HCT116 (cell line): Measurements from ENCODE around the gene RPE65.

Experiments used
- CEBPB ChIP-seq: IDR thresholded peaks from 2 replicates; pipeline ENCODE4 v1.6.1; 2012; ENCODE audit warnings: low read depth
- CTCF ChIP-seq, 3 experiments: fragments of 200-600 bp in 1 of 3; sonication (generic) in 1 of 3; IDR thresholded peaks in 2 of 3; conservative IDR thresholded peaks in 1 of 3; 2 replicates each; pipeline ENCODE4 v1.5.1; 2012 to 2017; ENCODE audit warnings: low read depth in 2 of 3, low read length in 2 of 3, antibody characterized with exemption in 1 of 3, borderline replicate concordance in 1 of 3, control low read depth in 1 of 3, mild to moderate bottlenecking in 1 of 3, mixed read lengths in 1 of 3, mixed run types in 1 of 3, moderate library complexity in 1 of 3; ENCODE audit not compliant: insufficient read depth in 1 of 3
- EZH2 ChIP-seq: fragments of 200-600 bp; sonication (generic); IDR thresholded peaks from 2 replicates; pipeline ENCODE4 v1.6.1; 2017; ENCODE audit warnings: antibody characterized with exemption, mixed run types
- EZH2phosphoT487 ChIP-seq: fragments of 200-600 bp; IDR thresholded peaks from 2 replicates; pipeline ENCODE4 v1.6.1; 2018; ENCODE audit warnings: antibody characterized with exemption, borderline replicate concordance
- JUND ChIP-seq: IDR thresholded peaks from 2 replicates; pipeline ENCODE4 v1.6.1; 2012
- POLR2A ChIP-seq: IDR thresholded peaks from 2 replicates; pipeline ENCODE4 v1.7.0; 2011; ENCODE audit warnings: borderline replicate concordance; ENCODE audit not compliant: insufficient read depth, insufficient read length; ENCODE audit errors: extremely low read depth
- POLR2AphosphoS5 ChIP-seq: IDR thresholded peaks from 2 replicates; pipeline ENCODE4 v1.6.1; 2011; ENCODE audit warnings: mild to moderate bottlenecking, low read depth, low read length, moderate library complexity
- RAD21 ChIP-seq: IDR thresholded peaks from 2 replicates; pipeline ENCODE4 v1.6.1; 2012; ENCODE audit warnings: low read depth, mild to moderate bottlenecking
- REST ChIP-seq: IDR thresholded peaks from 2 replicates; pipeline ENCODE4 v1.6.1; 2012; ENCODE audit warnings: low read depth
- SP1 ChIP-seq: IDR thresholded peaks from 2 replicates; pipeline ENCODE4 v1.6.1; 2012; ENCODE audit warnings: low read depth
- YY1 ChIP-seq: IDR thresholded peaks from 2 replicates; pipeline ENCODE4 v1.6.1; 2011; ENCODE audit warnings: low read length, low read depth, moderate library complexity, mild to moderate bottlenecking; ENCODE audit not compliant: insufficient replicate concordance; ENCODE audit errors: extremely low read depth

- no peak for TF ChIP-seq CTCF (IDR thresholded peaks at IDR 0.05 in 2 of 3, conservative IDR thresholded peaks at IDR 0.05 in 1 of 3; ENCODE audit: borderline replicate concordance in 1 of 3, insufficient read depth in 1 of 3, low read depth in 2 of 3, low read length in 2 of 3)
- no peak for TF ChIP-seq EZH2phosphoT487
- TF ChIP-seq YY1, result no peak
- no peak for TF ChIP-seq CEBPB
- TF ChIP-seq RAD21, result no peak
- TF ChIP-seq POLR2AphosphoS5, result no peak
- TF ChIP-seq POLR2A, result no peak
- no peak for TF ChIP-seq REST
- no peak for TF ChIP-seq JUND
- no peak for TF ChIP-seq EZH2
- TF ChIP-seq SP1, result no peak
These were observed 9.3 kb upstream of the RPE65 start for GRCh38 chr1:68459091-68459490.
